ENCODE measurements around the gene LEPROT. TPM values are rescaled to one million over a fixed set of nuclear protein-coding genes. Genes with fewer than 3 reads are reported as not detected.

Gene LEPROT
- total RNA-seq, 1 donor from 2014 or later: 25.0 TPM

GRCh38 chr1:65477414-65478378, 57.2 kb downstream of the LEPROT start:
- H3K4me3 Mint-ChIP-seq: no peak overlapping the region
- no peak overlapping the region for H3K27ac Mint-ChIP-seq

GRCh38 chr1:65478379-65479026, 58.0 kb downstream of the LEPROT start:
- no peak overlapping the region for H3K4me3 Mint-ChIP-seq
- no peaks in the 10 kb centered on the region for H3K9me3 Mint-ChIP-seq
- intact Hi-C loops (cut with micrococcal nuclease): no loop called here
- H3K27ac Mint-ChIP-seq: no peak overlapping the region
- no peak for DNase-seq (ENCODE audit: low spot score)
- peaks cover 6% of the 10 kb centered on the region for H3K27me3 Mint-ChIP-seq (ENCODE audit: insufficient read depth)
- no peaks in the 10 kb centered on the region for H3K36me3 Mint-ChIP-seq (ENCODE audit: low read depth)
- H3K4me1 Mint-ChIP-seq (ENCODE audit: low read depth): no peaks in the 10 kb centered on the region

More at GRCh38 chr1:65477414-65478378, 57.2 kb downstream of the LEPROT start:
- intact Hi-C loops (cut with micrococcal nuclease): no loop called here
- peaks cover 6% of the 10 kb centered on the region for H3K27me3 Mint-ChIP-seq (ENCODE audit: insufficient read depth)
- H3K36me3 Mint-ChIP-seq (ENCODE audit: low read depth): no peaks in the 10 kb centered on the region
- no peak for DNase-seq (ENCODE audit: low spot score)
- H3K4me1 Mint-ChIP-seq (ENCODE audit: low read depth): no peaks in the 10 kb centered on the region
- H3K9me3 Mint-ChIP-seq: no peaks in the 10 kb centered on the region

- Mint-ChIP-seq H3K4me1 (ENCODE audit: low read depth) (no peaks in the 10 kb centered on the region), H3K27me3 (ENCODE audit: insufficient read depth) (peaks cover 4% of the 10 kb centered on the region), H3K4me3 (no peak overlapping the region), H3K9me3 (no peaks in the 10 kb centered on the region), H3K36me3 (ENCODE audit: low read depth) (no peaks in the 10 kb centered on the region), H3K27ac (no peak overlapping the region)
- intact Hi-C loops (cut with micrococcal nuclease): no loop called here
- no peak for DNase-seq (ENCODE audit: low spot score)
These were observed 59.2 kb downstream of the LEPROT start for GRCh38 chr1:65479554-65480204.

- Mint-ChIP-seq H3K27me3 (ENCODE audit: insufficient read depth) (peaks cover 4% of the 10 kb centered on the region), H3K4me1 (ENCODE audit: low read depth) (no peaks in the 10 kb centered on the region), H3K4me3 (no peak overlapping the region), H3K9me3 (no peaks in the 10 kb centered on the region), H3K27ac (no peak overlapping the region), H3K36me3 (ENCODE audit: low read depth) (no peaks in the 10 kb centered on the region)
- intact Hi-C loops (cut with micrococcal nuclease): no loop called here
- no peak for DNase-seq (ENCODE audit: low spot score)
These were observed 60.4 kb downstream of the LEPROT start for GRCh38 chr1:65480684-65481405.

- H3K4me3 Mint-ChIP-seq: no peak overlapping the region
- no peaks in the 10 kb centered on the region for H3K36me3 Mint-ChIP-seq (ENCODE audit: low read depth)
- H3K4me1 Mint-ChIP-seq (ENCODE audit: low read depth): no peaks in the 10 kb centered on the region
- no peak for DNase-seq (ENCODE audit: low spot score)
- intact Hi-C loops (cut with micrococcal nuclease): no loop called here
- H3K9me3 Mint-ChIP-seq: no peaks in the 10 kb centered on the region
- H3K27me3 Mint-ChIP-seq (ENCODE audit: insufficient read depth): peaks cover 4% of the 10 kb centered on the region
- H3K27ac Mint-ChIP-seq: no peak overlapping the region
These were observed 63.7 kb downstream of the LEPROT start for GRCh38 chr1:65483993-65484754.

Other genes starting within 250 kb of the LEPROT start
- 4.4 and 6.2 TPM in 2 replicates for gene DNAJC6, start 111.1 kb upstream of the LEPROT start, total RNA-seq
- 1.1 and 1.4 TPM in 2 replicates for gene LEPR, start within 50 bp of the LEPROT start, total RNA-seq

Data from activated T-helper 1 cell treated with anti-CD3 and anti-CD28 coated beads, Interleukin-12 subunit alpha, Interleukin-12 subunit beta, Interleukin-2, Interleukin-4 antibody, amounts not matched to agents 30 ng/mL and 10 ng/mL and 1 ng/mL, durations not matched to agents 14 hours and 24 hours and 36 hours (primary cell).